ENCODE data around the gene ASPDH. TPM values are rescaled to one million over a fixed set of nuclear protein-coding genes. Genes with fewer than 3 reads are reported as not detected.
A peak's percentile ranks its signal among the peaks of the same experiment; 100 is the strongest.

ASPDH gene
- total and polyA plus RNA-seq, 7 experiments from 2014 or later = not detected

DNA sequence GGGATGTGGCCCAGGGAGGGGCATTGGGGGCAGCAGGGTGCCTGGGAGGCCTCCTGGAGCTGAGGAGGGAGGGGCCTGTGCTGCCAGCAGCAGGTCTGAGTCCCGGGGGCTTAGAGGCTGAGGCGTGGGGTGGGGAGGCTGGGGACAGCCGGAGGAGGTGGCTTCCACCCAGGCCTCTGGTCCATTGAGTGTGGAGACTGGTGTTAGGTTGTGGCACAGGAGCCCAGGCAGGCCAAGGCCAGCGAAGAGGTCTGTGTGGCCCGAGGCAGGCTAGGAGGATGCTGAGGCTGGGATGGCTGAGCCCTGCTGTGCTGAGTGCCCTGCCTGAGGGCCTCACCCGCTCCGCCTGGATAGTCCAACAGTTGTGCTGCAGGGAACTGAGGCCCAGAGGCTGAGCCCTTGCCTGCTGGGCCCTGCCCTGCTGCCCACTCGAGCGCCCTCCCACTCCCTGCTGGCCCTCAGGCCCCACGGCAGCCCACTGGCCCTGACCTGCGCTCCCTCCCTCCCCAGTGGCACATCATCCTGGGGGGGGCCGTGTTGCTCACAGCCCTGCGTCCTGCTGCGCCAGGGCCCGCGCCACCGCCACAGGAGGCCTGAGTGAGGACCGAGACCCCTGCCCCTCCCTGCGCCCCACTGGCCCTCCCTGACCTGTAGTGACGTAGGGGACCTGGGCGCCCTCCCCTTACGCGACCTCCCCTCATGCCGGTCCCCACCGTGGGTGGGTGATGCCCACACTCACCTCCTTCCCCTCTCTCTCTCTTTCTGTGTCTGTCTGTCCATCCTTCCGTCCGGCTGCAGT is 32.2 kb downstream of the ASPDH start:
- Mint-ChIP-seq H3K27ac (peak overlapping the region in 2 of 9 donors; percentile 42 to 48), H3K27me3 (no peaks in the 10 kb centered on the region), H3K4me3 (no peak overlapping the region), H3K4me1 (peaks cover 16 to 34% (median 23%) of the 10 kb centered on the region in 7 donors), H3K9me3 (peaks cover 0 to 7% (median 0%) of the 10 kb centered on the region in 11 donors), H3K36me3 (peaks cover 8 to 32% (median 13%) of the 10 kb centered on the region in 5 donors)
- intact Hi-C loops (cut with micrococcal nuclease) = no loop called here
- Histone ChIP-seq H3K36me3 (ENCODE audit: control insufficient read depth in 2 of 3, insufficient read depth in 3 of 3, low read length in 3 of 3) (peaks cover 0 to 73% (median 0%) of the 10 kb centered on the region in 3 experiments), H3K9me3 (ENCODE audit: control insufficient read depth in 2 of 3, low read length in 3 of 3) (no peaks in the 10 kb centered on the region), H3K27me3 (ENCODE audit: control insufficient read depth in 2 of 2, insufficient read depth in 2 of 2, low read length in 2 of 2) (no peaks in the 10 kb centered on the region), H3K4me3 (ENCODE audit: low read length) (no peak overlapping the region), H3K4me1 (ENCODE audit: control insufficient read depth in 2 of 2, insufficient read depth in 2 of 2, low read length in 2 of 2) (peaks cover 14 to 19% of the 10 kb centered on the region in 2 donors), H3K27ac (ENCODE audit: low read depth, low read length) (peak overlapping the region; percentile 15)
- ATAC-seq (no peak), DNase-seq (no peak)
- ChIA-PET CTCF (no interaction called here), POLR2A (no interaction called here)

DNA sequence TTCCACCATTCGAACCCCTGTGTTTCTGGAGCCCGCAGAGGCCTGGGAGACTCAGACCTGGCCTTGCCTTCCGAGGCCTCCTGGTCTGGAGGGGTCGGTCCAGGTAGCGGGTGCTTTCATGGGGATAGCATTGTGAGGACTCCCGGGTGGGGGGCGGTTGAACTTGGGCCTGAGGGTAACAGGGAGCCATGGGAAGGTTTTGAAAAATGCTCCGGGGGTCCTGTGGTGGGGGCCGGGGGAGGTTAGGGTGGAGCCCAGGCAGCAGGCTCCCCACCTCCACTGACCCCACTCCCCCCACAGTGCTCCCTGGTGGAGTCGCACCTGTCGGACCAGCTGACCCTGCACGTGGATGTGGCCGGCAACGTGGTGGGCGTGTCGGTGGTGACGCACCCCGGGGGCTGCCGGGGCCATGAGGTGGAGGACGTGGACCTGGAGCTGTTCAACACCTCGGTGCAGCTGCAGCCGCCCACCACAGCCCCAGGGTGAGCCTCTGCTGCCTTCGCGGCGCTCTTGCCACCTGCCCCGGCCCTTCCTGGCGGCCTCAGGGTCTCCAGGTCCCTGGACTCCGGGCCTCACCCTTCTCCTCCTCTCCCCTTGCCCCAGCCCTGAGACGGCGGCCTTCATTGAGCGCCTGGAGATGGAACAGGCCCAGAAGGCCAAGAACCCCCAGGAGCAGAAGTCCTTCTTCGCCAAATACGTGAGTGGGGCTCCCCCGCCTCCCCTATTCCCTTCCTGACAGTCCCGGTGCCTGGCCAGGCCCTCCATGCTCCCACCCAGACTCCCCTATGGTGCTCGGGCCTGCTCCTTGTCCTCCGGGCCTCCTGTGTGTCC is 33.2 kb downstream of the ASPDH start:
- Mint-ChIP-seq H3K9me3 (peaks cover 0 to 13% (median 0%) of the 10 kb centered on the region in 11 donors), H3K36me3 (peaks cover 8 to 26% (median 13%) of the 10 kb centered on the region in 5 donors), H3K27ac (peak overlapping the region in 3 of 9 donors; percentile 42 to 80 (median 72)), H3K27me3 (no peaks in the 10 kb centered on the region), H3K4me3 (peak overlapping the region in 1 of 10 donors; percentile 28), H3K4me1 (peaks cover 18 to 37% (median 26%) of the 10 kb centered on the region in 7 donors)
- Histone ChIP-seq H3K4me1 (ENCODE audit: control insufficient read depth in 2 of 2, insufficient read depth in 2 of 2, low read length in 2 of 2) (peaks cover 14 to 19% of the 10 kb centered on the region in 2 donors), H3K27ac (ENCODE audit: low read depth, low read length) (peak overlapping the region; percentile 15), H3K9me3 (ENCODE audit: control insufficient read depth in 2 of 3, low read length in 3 of 3) (no peaks in the 10 kb centered on the region), H3K36me3 (ENCODE audit: control insufficient read depth in 2 of 3, insufficient read depth in 3 of 3, low read length in 3 of 3) (peaks cover 0 to 75% (median 0%) of the 10 kb centered on the region in 3 experiments), H3K4me3 (ENCODE audit: low read length) (no peak overlapping the region), H3K27me3 (ENCODE audit: control insufficient read depth in 2 of 2, insufficient read depth in 2 of 2, low read length in 2 of 2) (no peaks in the 10 kb centered on the region)
- CTCF ChIA-PET = no interaction called here
- intact Hi-C loops (cut with micrococcal nuclease) = no loop called here
- DNase-seq (no peak), ATAC-seq (no peak)
- POLR2A ChIA-PET = no interaction called here

DNA sequence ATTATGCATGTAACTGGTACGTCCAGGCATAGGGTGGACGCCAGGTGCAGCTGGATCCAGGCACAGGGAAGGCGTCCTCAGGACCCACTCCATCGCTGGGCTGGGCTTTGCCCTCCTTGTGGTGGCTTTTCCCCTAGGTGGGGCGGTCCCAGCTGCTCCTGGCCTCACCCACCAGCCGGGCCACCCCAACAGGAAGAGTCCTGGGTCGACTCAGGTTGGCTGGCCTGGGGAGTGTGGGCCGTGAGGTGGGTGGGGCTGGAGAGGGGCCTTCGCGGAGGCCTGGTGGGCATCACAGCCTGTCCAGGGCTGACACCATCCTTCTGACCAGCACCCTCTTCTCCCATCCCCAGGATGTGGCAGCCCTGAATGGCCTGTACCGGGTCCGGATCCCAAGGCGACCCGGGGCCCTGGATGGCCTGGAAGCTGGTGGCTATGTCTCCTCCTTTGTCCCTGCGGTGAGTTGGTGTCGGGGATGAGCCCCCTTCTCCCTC is 33.9 kb downstream of the ASPDH start:
- no peak overlapping the region for H3K4me3 ChIP-seq (ENCODE audit: low read length)
- no peaks in the 10 kb centered on the region for H3K27me3 ChIP-seq (ENCODE audit: control insufficient read depth in 2 of 2, insufficient read depth in 2 of 2, low read length in 2 of 2)
- no peak overlapping the region for H3K27ac ChIP-seq (ENCODE audit: low read depth, low read length)
- intact Hi-C loops (cut with micrococcal nuclease) = no loop called here
- POLR2A ChIA-PET = no interaction called here
- H3K4me1 Mint-ChIP-seq = peaks cover 21 to 40% (median 27%) of the 10 kb centered on the region in 7 donors
- peak overlapping the region in 1 of 9 donors; percentile 72 for H3K27ac Mint-ChIP-seq
- no peaks in the 10 kb centered on the region for H3K9me3 ChIP-seq (ENCODE audit: control insufficient read depth in 2 of 3, low read length in 3 of 3)
- H3K4me3 Mint-ChIP-seq = peak overlapping the region in 1 of 10 donors; percentile 28
- CTCF ChIA-PET = interaction anchor here (0.9 kb wide), 1 partner anchor 123 kb away, joined by 3 read pairs; no protein-coding TSS in a partner anchor
- peaks cover 8 to 20% (median 13%) of the 10 kb centered on the region in 5 donors for H3K36me3 Mint-ChIP-seq
- ATAC-seq (no peak), DNase-seq (no peak)
- H3K27me3 Mint-ChIP-seq = no peaks in the 10 kb centered on the region
- peaks cover 14 to 19% of the 10 kb centered on the region in 2 donors for H3K4me1 ChIP-seq (ENCODE audit: control insufficient read depth in 2 of 2, insufficient read depth in 2 of 2, low read length in 2 of 2)
- peaks cover 0 to 13% (median 0%) of the 10 kb centered on the region in 11 donors for H3K9me3 Mint-ChIP-seq
- peaks cover 0 to 69% (median 0%) of the 10 kb centered on the region in 3 experiments for H3K36me3 ChIP-seq (ENCODE audit: control insufficient read depth in 2 of 3, insufficient read depth in 3 of 3, low read length in 3 of 3)

DNA sequence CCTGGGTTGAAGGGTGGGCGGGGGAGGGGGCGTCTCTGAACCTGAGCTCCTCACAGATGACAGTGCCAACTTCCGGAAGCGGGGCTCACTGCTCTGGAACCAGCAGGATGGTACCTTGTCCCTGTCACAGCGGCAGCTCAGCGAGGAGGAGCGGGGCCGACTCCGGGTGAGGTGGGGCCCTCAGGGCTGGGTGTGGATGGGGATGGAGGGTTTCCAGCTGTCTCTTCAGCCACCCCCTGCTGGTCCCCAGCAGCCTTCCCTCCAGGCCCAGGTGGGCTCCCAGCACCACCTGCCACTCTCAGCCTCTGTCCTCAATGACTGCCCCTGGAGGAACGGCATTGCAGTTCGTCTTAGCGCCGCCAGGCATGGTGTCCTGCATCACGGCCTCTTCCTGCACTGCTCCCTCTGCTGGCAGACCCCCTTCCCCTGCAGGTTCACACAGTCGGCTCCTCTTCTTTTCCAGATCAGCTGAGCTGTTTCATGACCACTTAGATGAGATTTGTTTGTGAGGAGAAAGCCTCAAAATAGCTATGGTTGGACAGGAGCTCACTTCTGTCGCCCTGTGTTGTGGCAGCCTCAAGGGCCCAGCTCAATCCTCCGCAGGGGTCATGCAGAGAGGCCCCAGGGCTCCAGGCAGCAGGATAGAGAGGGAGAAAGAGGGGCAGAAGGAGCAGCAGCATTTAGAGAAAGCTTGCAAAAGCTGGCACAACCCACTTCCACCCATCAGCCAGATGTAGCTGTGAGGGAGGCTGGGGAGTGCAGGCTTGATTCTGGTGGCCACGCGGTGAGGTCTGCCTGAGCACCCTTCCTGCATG is 34.6 kb downstream of the ASPDH start:
- H3K27me3 ChIP-seq (ENCODE audit: control insufficient read depth in 2 of 2, insufficient read depth in 2 of 2, low read length in 2 of 2) = no peaks in the 10 kb centered on the region
- no peaks in the 10 kb centered on the region for H3K27me3 Mint-ChIP-seq
- no peak for ATAC-seq
- H3K9me3 Mint-ChIP-seq = peaks cover 0 to 13% (median 0%) of the 10 kb centered on the region in 11 donors
- H3K4me3 ChIP-seq (ENCODE audit: low read length) = no peak overlapping the region
- no peak overlapping the region for H3K27ac ChIP-seq (ENCODE audit: low read depth, low read length)
- intact Hi-C loops (cut with micrococcal nuclease) = no loop called here
- H3K36me3 Mint-ChIP-seq = peaks cover 8 to 20% (median 13%) of the 10 kb centered on the region in 5 donors
- peaks cover 21 to 40% (median 27%) of the 10 kb centered on the region in 7 donors for H3K4me1 Mint-ChIP-seq
- H3K4me3 Mint-ChIP-seq = peak overlapping the region in 4 of 10 donors; percentile 25 to 51 (median 46)
- ChIA-PET POLR2A (interaction anchor here (0.7 to 1.2 kb wide), 3 partner anchors 13 to 103 kb away, joined by 3 to 7 read pairs (median 6); partner anchors contain the start of genes JOSD2 and NR1H2), CTCF (interaction anchor here (0.9 kb wide), 1 partner anchor 122 kb away, joined by 3 read pairs; no protein-coding TSS in a partner anchor)
- no peaks in the 10 kb centered on the region for H3K9me3 ChIP-seq (ENCODE audit: control insufficient read depth in 2 of 3, low read length in 3 of 3)
- H3K4me1 ChIP-seq (ENCODE audit: control insufficient read depth in 2 of 2, insufficient read depth in 2 of 2, low read length in 2 of 2) = peaks cover 14 to 19% of the 10 kb centered on the region in 2 donors
- DNase-seq = no peak
- H3K36me3 ChIP-seq (ENCODE audit: control insufficient read depth in 2 of 3, insufficient read depth in 3 of 3, low read length in 3 of 3) = peaks cover 0 to 62% (median 0%) of the 10 kb centered on the region in 3 experiments
- H3K27ac Mint-ChIP-seq = peak overlapping the region in 2 of 9 donors; percentile 39 to 60

DNA sequence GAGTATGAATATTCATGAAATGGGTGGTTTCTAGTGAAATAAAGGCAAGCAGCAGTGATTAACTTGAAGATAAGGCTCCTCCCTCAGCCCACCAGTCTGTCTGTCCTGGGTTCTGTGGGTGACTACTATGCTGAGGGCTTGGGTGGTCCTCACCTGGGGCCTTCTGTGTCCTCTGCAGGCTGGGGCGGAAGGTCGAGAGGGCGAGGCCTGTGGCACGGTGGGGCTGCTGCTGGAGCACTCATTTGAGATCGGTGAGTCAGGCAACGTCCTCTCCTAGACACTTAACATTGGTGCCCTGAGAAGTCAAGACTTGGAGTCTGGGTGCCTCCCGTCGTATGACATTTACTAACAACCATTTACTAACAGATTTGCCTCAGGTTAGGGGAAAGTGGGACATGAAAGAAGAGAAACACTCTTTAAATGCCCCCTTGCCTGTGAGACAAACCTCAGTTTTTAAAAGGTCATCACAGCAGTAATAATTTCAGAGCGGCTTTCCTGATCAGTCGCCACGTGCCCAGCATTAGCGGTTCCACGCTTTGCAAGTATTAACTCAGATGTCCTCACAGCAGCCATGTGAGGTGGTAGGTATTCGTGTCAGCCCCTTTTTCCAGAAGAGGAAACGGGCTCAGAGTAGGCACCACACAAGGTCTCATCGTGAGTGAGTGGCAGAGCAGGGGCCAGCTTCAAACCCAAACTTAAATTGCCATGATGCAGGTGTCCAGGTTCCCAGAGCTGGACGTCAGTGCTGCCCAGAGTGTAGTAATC is 35.8 kb downstream of the ASPDH start:
- Histone ChIP-seq H3K27me3 (ENCODE audit: control insufficient read depth in 2 of 2, insufficient read depth in 2 of 2, low read length in 2 of 2) (no peaks in the 10 kb centered on the region), H3K4me3 (ENCODE audit: low read length) (peak overlapping the region; percentile 96), H3K9me3 (ENCODE audit: control insufficient read depth in 2 of 3, low read length in 3 of 3) (no peaks in the 10 kb centered on the region), H3K36me3 (ENCODE audit: control insufficient read depth in 2 of 3, insufficient read depth in 3 of 3, low read length in 3 of 3) (peaks cover 0 to 54% (median 0%) of the 10 kb centered on the region in 3 experiments), H3K27ac (ENCODE audit: low read depth, low read length) (peak overlapping the region; percentile 96), H3K4me1 (ENCODE audit: control insufficient read depth in 2 of 2, insufficient read depth in 2 of 2, low read length in 2 of 2) (peaks cover 14 to 19% of the 10 kb centered on the region in 2 donors)
- ChIA-PET CTCF (no interaction called here), POLR2A (interaction anchor here (0.5 to 1.2 kb wide), 4 partner anchors 12 to 102 kb away, joined by 3 to 7 read pairs (median 4); partner anchors contain the start of genes JOSD2 and NR1H2)
- Mint-ChIP-seq H3K36me3 (peaks cover 3 to 15% (median 8%) of the 10 kb centered on the region in 5 donors), H3K4me3 (peak overlapping the region; percentile 94 to 99 (median 98)), H3K9me3 (peaks cover 0 to 13% (median 0%) of the 10 kb centered on the region in 11 donors), H3K4me1 (peaks cover 21 to 37% (median 27%) of the 10 kb centered on the region in 7 donors), H3K27ac (peak overlapping the region; percentile 49 to 98 (median 95)), H3K27me3 (no peaks in the 10 kb centered on the region)
- ATAC-seq (no peak), DNase-seq (no peak)
- intact Hi-C loops (cut with micrococcal nuclease) = no loop called here

Data from naive thymus-derived CD4-positive, alpha-beta T cell (primary cell).